Endothelial cell of umbilical vein (primary cell): Measurements from ENCODE around the gene PRRT1. TPM values are rescaled to one million over a fixed set of nuclear protein-coding genes. Genes with fewer than 3 reads are reported as not detected.

Experiments used
- BruUV-seq: library from RNA; stranded (reverse); fragments of 400-500 nt; replicated peaks from 2 replicates; lab custom pipeline; 2021; lab: Mats Ljungman, UMichigan
- CTCF ChIA-PET: fragments of 300-600, 350-600 bp; sonication (Branson Sonifier 250); formaldehyde crosslinking; loops from one replicate; lab custom pipeline; 2021; ENCODE audit warnings: antibody characterized with exemption, inconsistent platforms; lab: Charles Lee
- POLR2A ChIA-PET: fragments of 300-600, 350-600 bp; sonication (Branson Sonifier 250); formaldehyde crosslinking; loops from one replicate; lab custom pipeline; 2021; ENCODE audit warnings: antibody characterized with exemption, inconsistent platforms; lab: Charles Lee
- DNase-seq: peaks from one replicate; pipeline ENCODE4 v3.0.0-alpha.2; 2011; ENCODE audit warnings: low read depth, low spot score
- FAIRE-seq: peaks from 2 replicates; lab custom pipeline; 2011; peaks lifted over from hg19 to GRCh38; lab: Jason Lieb, UNC
- H2AFZ ChIP-seq: 2 replicates; pipeline ENCODE4 v1.6.0; 2012; ENCODE audit warnings: low read depth, low read length, control low read depth, inconsistent platforms
- H3K27ac ChIP-seq: 2 replicates; pipeline ENCODE4 v1.5.1; 2011; ENCODE audit warnings: low read depth, mild to moderate bottlenecking, control low read depth, low read length, moderate library complexity; ENCODE audit not compliant: insufficient read depth
- H3K27me3 ChIP-seq, 2 experiments: 2 replicates each; pipeline versions ENCODE4 v1.6.0 to v1.6.1; 2011; ENCODE audit warnings: low read length in 2 of 2, mixed read lengths in 1 of 2; ENCODE audit not compliant: control insufficient read depth in 2 of 2, insufficient read depth in 2 of 2
- H3K36me3 ChIP-seq, 2 experiments: 2 replicates in 1 of 2; 3 replicates in 1 of 2; pipeline ENCODE4 v1.5.1; 2011; ENCODE audit warnings: low read length in 2 of 2, mild to moderate bottlenecking in 1 of 2, moderate library complexity in 1 of 2; ENCODE audit not compliant: control insufficient read depth in 2 of 2, insufficient read depth in 2 of 2; ENCODE audit errors: extremely low read depth in 1 of 2
- H3K4me1 ChIP-seq: 3 replicates; pipeline ENCODE4 v1.5.1; 2011; ENCODE audit warnings: mild to moderate bottlenecking, low read length; ENCODE audit not compliant: control insufficient read depth, insufficient read depth; ENCODE audit errors: extremely low read depth
- H3K4me2 ChIP-seq: 2 replicates; pipeline ENCODE4 v1.6.1; 2011; ENCODE audit warnings: low read length, control low read depth, mixed read lengths; ENCODE audit not compliant: insufficient read depth
- H3K4me3 ChIP-seq, 3 experiments: fragments of 200-600 bp in 1 of 3; sonication (generic), shearing (Covaris generic) in 1 of 3; replicated peaks in 1 of 3; 2 replicates each; pipeline ENCODE4 v1.5.1; 2011 to 2016; ENCODE audit warnings: control low read depth in 3 of 3, low read length in 3 of 3, mild to moderate bottlenecking in 2 of 3, inconsistent platforms in 1 of 3, low read depth in 1 of 3, moderate library complexity in 1 of 3; ENCODE audit not compliant: insufficient read depth in 1 of 3
- H3K79me2 ChIP-seq: 2 replicates; pipeline ENCODE4 v1.6.0; 2012; ENCODE audit warnings: low read length, inconsistent platforms; ENCODE audit not compliant: control insufficient read depth, insufficient read depth
- H3K9ac ChIP-seq: replicated peaks from 2 replicates; pipeline ENCODE3; 2011; ENCODE audit warnings: low read length, control low read depth; ENCODE audit not compliant: insufficient read depth; ENCODE audit errors: extremely low read depth
- H3K9me1 ChIP-seq: replicated peaks from 3 replicates; pipeline ENCODE4 v1.6.0; 2011; ENCODE audit warnings: mild to moderate bottlenecking, low read length; ENCODE audit not compliant: control insufficient read depth, insufficient read depth; ENCODE audit errors: extremely low read depth
- H3K9me3 ChIP-seq: replicated peaks from 2 replicates; pipeline ENCODE4 v1.5.1; 2012; ENCODE audit warnings: low read length, inconsistent platforms; ENCODE audit not compliant: control insufficient read depth, insufficient read depth
- H4K20me1 ChIP-seq: replicated peaks from 2 replicates; pipeline ENCODE3; 2011; ENCODE audit warnings: mild to moderate bottlenecking, low read length; ENCODE audit not compliant: control insufficient read depth, insufficient read depth; ENCODE audit errors: extremely low read depth
- CTCF ChIP-seq, 2 donors: IDR thresholded peaks; 1 replicate in 1 of 2; 2 replicates in 1 of 2; pipeline ENCODE4 v1.5.1; 2011; ENCODE audit warnings: low read length in 2 of 2, mild to moderate bottlenecking in 2 of 2, moderate library complexity in 2 of 2, control low read depth in 1 of 2, inconsistent platforms in 1 of 2, low read depth in 1 of 2; ENCODE audit not compliant: insufficient read depth in 1 of 2; ENCODE audit errors: extremely low read depth in 1 of 2
- EZH2 ChIP-seq: IDR thresholded peaks from 2 replicates; pipeline ENCODE4 v1.6.1; 2012; ENCODE audit warnings: borderline replicate concordance, low read depth, mild to moderate bottlenecking, moderate library complexity, low read length, inconsistent platforms; ENCODE audit not compliant: severe bottlenecking
- FOS ChIP-seq: IDR thresholded peaks from 2 replicates; pipeline ENCODE4 v1.6.1; 2011; ENCODE audit warnings: mild to moderate bottlenecking, low read length, moderate library complexity, borderline replicate concordance; ENCODE audit not compliant: insufficient read depth
- GATA2 ChIP-seq: IDR thresholded peaks from 2 replicates; pipeline ENCODE4 v1.7.0; 2011; ENCODE audit warnings: low read depth, mild to moderate bottlenecking, moderate library complexity, mixed read lengths, low read length; ENCODE audit not compliant: insufficient read length, insufficient read depth
- JUN ChIP-seq: IDR thresholded peaks from 2 replicates; pipeline ENCODE4 v1.6.1; 2011; ENCODE audit warnings: borderline replicate concordance, low read depth; ENCODE audit not compliant: insufficient read length, insufficient read depth
- MAX ChIP-seq: IDR thresholded peaks from 2 replicates; pipeline ENCODE4 v1.6.1; 2011; ENCODE audit not compliant: insufficient read depth, insufficient read length
- MYC ChIP-seq: IDR thresholded peaks from one replicate; pipeline ENCODE4 v1.6.1; 2011; ENCODE audit warnings: mild to moderate bottlenecking, low read depth, low read length
- POLR2A ChIP-seq: IDR thresholded peaks from 2 replicates; pipeline ENCODE4 v1.6.1; 2012; ENCODE audit warnings: low read depth, mild to moderate bottlenecking, control low read depth, low read length
- POLR2AphosphoS5 ChIP-seq: IDR thresholded peaks from 2 replicates; pipeline ENCODE4 v1.6.1; 2012; ENCODE audit warnings: low read depth, mild to moderate bottlenecking, control low read depth, low read length, moderate library complexity; ENCODE audit not compliant: insufficient read depth
- dilution Hi-C: fragments of 300-500 bp; cut with MboI; formaldehyde crosslinking; loops from one replicate; pipeline ENCODE4 v1.15.0; 2019; ENCODE audit warnings: low sequenced_read_pairs; ENCODE audit not compliant: extremely low pct_ligation_motif_present
- intact Hi-C: fragments of 100-400 bp; cut with micrococcal nuclease; formaldehyde crosslinking; loops from one replicate; pipeline ENCODE4 v1.10.0; 2022
- polyA plus RNA-seq, 4 experiments: library from polyadenylated mRNA; depleted of rRNA in 3 of 4; stranded (reverse) in 3 of 4; unstranded in 1 of 4; fragments of >200 nt; gene quantifications; 2 replicates each; pipeline versions ENCODE4 v1.2.1 to v1.2.3, GENCODE V29; 2011 to 2012; ENCODE audit warnings: missing spikeins in 1 of 4
- total RNA-seq: library from RNA; stranded (reverse); gene quantifications from 2 replicates; pipeline ENCODE4 v1.2.3, GENCODE V29; 2021

PRRT1 gene
- total and polyA plus RNA-seq, 2 donors (not counting 3 experiments of a cell fraction or from before 2014, with no cell fraction given): 0.55 to 1.3 TPM

- no peak overlapping the region for H3K4me2 ChIP-seq
- intact Hi-C loops: no loop called here
- CTCF ChIA-PET: interaction anchor here (0.7 kb wide), 1 partner anchor 1220 kb away, joined by 3 read pairs; no protein-coding TSS in a partner anchor
- TF ChIP-seq JUN: no peak
- no peak for TF ChIP-seq FOS
- TF ChIP-seq POLR2A: no peak
- no peak for TF ChIP-seq MAX
- no peak for TF ChIP-seq GATA2
- no peak for TF ChIP-seq CTCF (IDR thresholded peaks at IDR 0.05; ENCODE audit: extremely low read depth in 1 of 2, insufficient read depth in 1 of 2, low read depth in 1 of 2, low read length in 2 of 2)
- TF ChIP-seq MYC: no peak
- TF ChIP-seq POLR2AphosphoS5: no peak
- no peak for TF ChIP-seq EZH2
- POLR2A ChIA-PET: no interaction called here
- no peak overlapping the region for H3K4me3 ChIP-seq
- DNase-seq: no peak
- no peaks in the 10 kb centered on the region for H3K4me1 ChIP-seq
- H3K9me3 ChIP-seq: no peaks in the 10 kb centered on the region
- no peaks in the 10 kb centered on the region for H3K9me1 ChIP-seq
- no peak overlapping the region for H3K9ac ChIP-seq
- no peaks in the 10 kb centered on the region for H3K36me3 ChIP-seq
- H2AFZ ChIP-seq: no peak overlapping the region
- FAIRE-seq: no peak
- dilution Hi-C loops: no loop called here
- no peaks in the 10 kb centered on the region for H4K20me1 ChIP-seq
- no peak overlapping the region for H3K27ac ChIP-seq
- peaks cover 8 to 10% of the 10 kb centered on the region in 2 experiments for H3K27me3 ChIP-seq
- BruUV-seq: no TSS peak
- no peaks in the 10 kb centered on the region for H3K79me2 ChIP-seq
These were observed 12.1 kb downstream of the PRRT1 start for GRCh38 chr6:32139590-32139989.
